ENCODE data around the gene SETSIP. TPM values are rescaled to one million over a fixed set of nuclear protein-coding genes. Genes with fewer than 3 reads are reported as not detected.

Gene SETSIP, protein sequence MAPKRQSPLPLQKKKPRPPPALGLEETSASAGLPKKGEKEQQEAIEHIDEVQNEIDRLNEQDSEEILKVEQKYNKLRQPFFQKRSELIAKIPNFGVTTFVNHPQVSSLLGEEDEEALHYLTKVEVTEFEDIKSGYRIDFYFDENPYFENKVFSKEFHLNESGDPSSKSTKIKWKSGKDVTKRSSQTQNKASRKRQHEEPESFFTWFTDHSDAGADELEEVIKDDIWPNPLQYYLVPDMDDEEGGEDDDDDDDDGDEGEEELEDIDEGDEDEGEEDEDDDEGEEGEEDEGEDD
- under 1 TPM in 1 of 4 donors, not detected in 3; 0.09 TPM for polyA plus RNA-seq
- long read RNA-seq, donor 1, result 0 reads
- long read RNA-seq, donor 2, result 0 reads
- long read RNA-seq, donor 3, result 0 reads
- long read RNA-seq, donor 4, result 0 reads
- long read RNA-seq, donor 5, result 0 reads
- long read RNA-seq, donor 6, result 0 reads
- long read RNA-seq, donor 7, result 0 reads
- long read RNA-seq, donor 8, result 0 reads
- long read RNA-seq, donor 9, result 0 reads
- long read RNA-seq, donor 10, result 0 reads

DNA sequence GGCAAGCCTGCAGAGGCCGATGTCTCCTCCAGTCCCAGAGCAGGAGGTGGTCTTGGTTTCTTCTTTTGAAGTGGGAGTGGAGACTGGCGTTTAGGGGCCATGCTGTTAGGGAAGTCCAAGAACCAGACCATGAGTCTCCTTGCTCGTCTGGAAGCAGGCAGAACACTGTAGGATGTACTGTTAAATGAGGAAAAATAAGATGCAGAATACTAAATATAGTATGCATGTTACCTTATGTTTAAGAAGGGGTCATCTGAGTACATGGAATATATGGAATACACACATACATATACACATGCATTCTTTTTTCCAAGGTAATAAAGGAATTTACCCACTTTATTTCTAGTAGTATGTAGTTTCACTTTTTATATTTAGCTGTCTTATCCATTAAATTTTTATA is at the start of gene SETSIP:
TSS of gene SETSIP (minus strand) at position 101 of the 400 bp plus-strand sequence. CDS start at position 101, 0 bp downstream.
- H3K27me3 ChIP-seq (ENCODE audit: control insufficient read depth in 3 of 3, insufficient read depth in 3 of 3, low read length in 3 of 3), result no peaks in the 10 kb centered on the region
- no peaks in the 10 kb centered on the region for H3K9me3 ChIP-seq (ENCODE audit: control insufficient read depth in 2 of 2, insufficient read depth in 1 of 2, low read depth in 1 of 2, low read length in 1 of 2)
- WGBS, 3 donors, result 67 to 73% (median 69%) methylated on average over 3 of the region's 3 CpGs
- peaks cover 0 to 4% (median 0%) of the 10 kb centered on the region in 3 donors for H3K4me1 ChIP-seq (ENCODE audit: control insufficient read depth in 3 of 3, insufficient read depth in 2 of 3, low read depth in 1 of 3, low read length in 2 of 3)
- no peak within 1 kb of the TSS for H3K4me3 ChIP-seq (ENCODE audit: low read depth in 1 of 3, low read length in 3 of 3)
- DNase-seq (no peak), FAIRE-seq (no peak)
- no peak within 1 kb of the TSS for H3K27ac ChIP-seq (ENCODE audit: low read depth in 1 of 3, low read length in 2 of 3)
- H3K36me3 ChIP-seq (ENCODE audit: control insufficient read depth in 3 of 3, insufficient read depth in 2 of 3, low read depth in 1 of 3, low read length in 3 of 3), result no peaks in the 10 kb centered on the region

DNA sequence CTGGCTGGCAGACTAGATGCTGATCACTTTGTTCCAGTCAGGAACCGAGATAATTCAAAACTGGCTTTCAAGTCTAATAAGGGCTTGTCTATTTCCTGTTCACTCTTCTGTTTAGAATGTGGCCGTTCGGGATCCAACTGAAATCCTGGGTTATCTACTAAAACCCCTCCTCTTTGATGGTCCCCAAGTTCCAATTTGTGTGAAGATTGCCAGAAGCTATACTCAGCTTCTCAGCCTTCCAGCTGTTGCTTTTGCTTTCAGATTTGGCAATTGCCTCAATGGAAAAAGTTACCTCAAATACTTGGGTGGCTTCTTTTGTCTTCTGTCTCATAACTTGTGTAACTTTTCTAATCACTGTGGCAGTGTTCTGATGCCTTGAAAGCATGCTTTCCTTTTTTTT is 48.7 kb upstream of the SETSIP start:
- 48 to 64% (median 64%) methylated on average over 3 of the region's 3 CpGs for WGBS, 3 donors
- Histone ChIP-seq H3K27ac (ENCODE audit: low read depth in 1 of 3, low read length in 2 of 3) (no peak overlapping the region), H3K4me1 (ENCODE audit: control insufficient read depth in 3 of 3, insufficient read depth in 2 of 3, low read depth in 1 of 3, low read length in 2 of 3) (no peaks in the 10 kb centered on the region), H3K27me3 (ENCODE audit: control insufficient read depth in 3 of 3, insufficient read depth in 3 of 3, low read length in 3 of 3) (no peaks in the 10 kb centered on the region), H3K9me3 (ENCODE audit: control insufficient read depth in 2 of 2, insufficient read depth in 1 of 2, low read depth in 1 of 2, low read length in 1 of 2) (no peaks in the 10 kb centered on the region), H3K4me3 (ENCODE audit: low read depth in 1 of 3, low read length in 3 of 3) (no peak overlapping the region), H3K36me3 (ENCODE audit: control insufficient read depth in 3 of 3, insufficient read depth in 2 of 3, low read depth in 1 of 3, low read length in 3 of 3) (peaks cover 0 to 2% (median 0%) of the 10 kb centered on the region in 3 donors)
- no peak for FAIRE-seq
- DNase-seq, result no peak

DNA sequence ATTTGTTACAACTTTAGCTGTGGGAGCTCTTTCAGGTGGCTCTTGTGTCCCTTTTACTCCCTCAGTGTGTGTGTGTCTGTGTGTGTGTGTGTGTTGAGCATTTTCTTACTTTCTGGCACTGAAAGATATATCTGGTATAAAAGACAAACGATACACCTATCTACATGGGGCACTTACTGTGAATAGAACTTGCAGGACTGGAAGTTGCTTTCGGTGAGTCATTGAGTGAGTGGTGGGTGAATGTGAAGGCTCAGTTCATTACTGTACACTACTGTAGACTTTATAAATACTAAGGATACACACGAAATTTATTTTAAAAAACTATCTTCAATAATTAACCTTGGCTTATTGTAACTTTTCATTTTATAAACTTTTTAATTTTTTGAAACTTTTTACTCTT is 43.6 kb upstream of the SETSIP start:
- DNase-seq (no peak), FAIRE-seq (no peak)
- H3K4me1 ChIP-seq (ENCODE audit: control insufficient read depth in 3 of 3, insufficient read depth in 2 of 3, low read depth in 1 of 3, low read length in 2 of 3), result no peaks in the 10 kb centered on the region
- 73 to 84% (median 80%) methylated on average over 3 of the region's 3 CpGs for WGBS, 3 donors
- H3K4me3 ChIP-seq (ENCODE audit: low read depth in 1 of 3, low read length in 3 of 3), result no peak overlapping the region
- no peaks in the 10 kb centered on the region for H3K27me3 ChIP-seq (ENCODE audit: control insufficient read depth in 3 of 3, insufficient read depth in 3 of 3, low read length in 3 of 3)
- no peaks in the 10 kb centered on the region for H3K9me3 ChIP-seq (ENCODE audit: control insufficient read depth in 2 of 2, insufficient read depth in 1 of 2, low read depth in 1 of 2, low read length in 1 of 2)
- no peak overlapping the region for H3K27ac ChIP-seq (ENCODE audit: low read depth in 1 of 3, low read length in 2 of 3)
- H3K36me3 ChIP-seq (ENCODE audit: control insufficient read depth in 3 of 3, insufficient read depth in 2 of 3, low read depth in 1 of 3, low read length in 3 of 3), result peaks cover 0 to 4% (median 2%) of the 10 kb centered on the region in 3 donors

DNA sequence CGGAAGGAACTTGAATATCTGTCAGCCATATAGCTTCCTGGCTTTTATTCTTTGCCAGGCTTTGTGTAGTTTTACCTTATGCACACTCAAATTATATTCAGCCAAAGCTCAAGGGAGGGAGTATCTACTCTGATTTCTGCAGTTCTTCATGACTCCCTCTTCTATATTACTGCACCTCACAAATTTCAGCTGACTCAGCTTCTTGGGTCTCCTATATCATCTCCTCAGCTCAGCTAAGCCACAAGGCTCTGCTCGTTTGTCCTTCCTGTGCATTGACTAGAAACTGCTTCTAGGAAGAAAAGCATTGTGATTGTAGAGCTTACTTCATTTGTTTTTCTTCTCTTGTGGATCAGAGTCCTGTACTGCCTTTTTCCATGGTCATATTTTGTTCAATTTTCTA is 42.3 kb upstream of the SETSIP start:
- H3K27me3 ChIP-seq (ENCODE audit: control insufficient read depth in 3 of 3, insufficient read depth in 3 of 3, low read length in 3 of 3), result no peaks in the 10 kb centered on the region
- 56 to 80% (median 71%) methylated on average over 2 of the region's 2 CpGs for WGBS, 3 donors
- H3K27ac ChIP-seq (ENCODE audit: low read depth in 1 of 3, low read length in 2 of 3), result no peak overlapping the region
- no peaks in the 10 kb centered on the region for H3K4me1 ChIP-seq (ENCODE audit: control insufficient read depth in 3 of 3, insufficient read depth in 2 of 3, low read depth in 1 of 3, low read length in 2 of 3)
- FAIRE-seq (no peak), DNase-seq (no peak)
- H3K4me3 ChIP-seq (ENCODE audit: low read depth in 1 of 3, low read length in 3 of 3), result no peak overlapping the region
- H3K36me3 ChIP-seq (ENCODE audit: control insufficient read depth in 3 of 3, insufficient read depth in 2 of 3, low read depth in 1 of 3, low read length in 3 of 3), result peaks cover 0 to 4% (median 2%) of the 10 kb centered on the region in 3 donors
- no peaks in the 10 kb centered on the region for H3K9me3 ChIP-seq (ENCODE audit: control insufficient read depth in 2 of 2, insufficient read depth in 1 of 2, low read depth in 1 of 2, low read length in 1 of 2)

DNA sequence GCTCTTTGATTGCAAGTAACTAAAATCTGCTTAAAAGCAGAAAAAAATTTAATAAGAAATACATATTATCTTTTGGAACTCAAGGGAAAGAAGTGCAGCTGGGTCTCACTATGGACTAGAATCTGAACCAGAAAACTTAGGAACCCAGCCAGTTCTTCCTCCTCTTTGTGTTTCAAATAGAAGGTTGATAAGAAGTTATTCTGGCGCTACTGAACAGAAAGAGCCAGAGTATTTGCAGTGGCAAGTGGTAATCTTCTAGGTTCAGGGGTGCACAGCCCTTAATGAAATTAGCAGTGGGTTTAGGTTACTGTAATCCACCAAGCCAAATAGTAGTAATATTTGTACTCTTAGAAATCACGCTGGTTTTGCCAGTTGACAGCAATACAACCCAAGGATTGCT is 33.4 kb upstream of the SETSIP start:
- no peak overlapping the region for H3K4me3 ChIP-seq (ENCODE audit: low read depth in 1 of 3, low read length in 3 of 3)
- H3K27ac ChIP-seq (ENCODE audit: low read depth in 1 of 3, low read length in 2 of 3), result no peak overlapping the region
- peaks cover 0 to 15% (median 0%) of the 10 kb centered on the region in 3 donors for H3K36me3 ChIP-seq (ENCODE audit: control insufficient read depth in 3 of 3, insufficient read depth in 2 of 3, low read depth in 1 of 3, low read length in 3 of 3)
- H3K9me3 ChIP-seq (ENCODE audit: control insufficient read depth in 2 of 2, insufficient read depth in 1 of 2, low read depth in 1 of 2, low read length in 1 of 2), result no peaks in the 10 kb centered on the region
- no peaks in the 10 kb centered on the region for H3K27me3 ChIP-seq (ENCODE audit: control insufficient read depth in 3 of 3, insufficient read depth in 3 of 3, low read length in 3 of 3)
- DNase-seq (no peak), FAIRE-seq (no peak)
- no peaks in the 10 kb centered on the region for H3K4me1 ChIP-seq (ENCODE audit: control insufficient read depth in 3 of 3, insufficient read depth in 2 of 3, low read depth in 1 of 3, low read length in 2 of 3)
- WGBS, 3 donors, result 90 to 97% (median 96%) methylated on average over 2 of the region's 2 CpGs

DNA sequence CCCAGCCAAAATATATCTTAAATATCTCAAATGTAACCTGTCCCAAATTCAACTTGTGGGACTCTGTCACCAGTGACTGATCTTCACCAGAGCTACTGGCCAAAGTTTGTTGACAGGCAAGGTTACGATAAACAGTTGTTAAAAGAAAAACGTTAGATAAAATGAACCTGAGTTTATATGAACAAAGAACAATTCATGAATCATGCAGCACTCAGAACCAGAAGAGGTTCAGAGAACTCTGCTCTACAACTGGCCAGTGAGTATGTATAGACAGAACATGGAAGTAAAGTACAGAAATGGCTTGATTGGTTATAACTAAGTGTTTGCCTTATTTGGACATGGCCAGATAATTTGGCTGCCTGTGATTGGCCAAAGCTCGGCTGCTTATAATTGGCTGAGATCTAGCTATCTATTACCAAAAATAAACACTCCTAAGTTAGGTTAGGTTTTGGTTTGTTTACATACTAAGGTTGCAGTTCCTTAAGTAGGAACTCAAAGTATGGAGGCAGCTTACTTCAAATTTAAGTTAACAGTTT is 30.4 kb upstream of the SETSIP start:
- FAIRE-seq (no peak), DNase-seq (no peak)
- peaks cover 0 to 12% (median 2%) of the 10 kb centered on the region in 3 donors for H3K36me3 ChIP-seq (ENCODE audit: control insufficient read depth in 3 of 3, insufficient read depth in 2 of 3, low read depth in 1 of 3, low read length in 3 of 3)
- no peaks in the 10 kb centered on the region for H3K27me3 ChIP-seq (ENCODE audit: control insufficient read depth in 3 of 3, insufficient read depth in 3 of 3, low read length in 3 of 3)
- H3K27ac ChIP-seq (ENCODE audit: low read depth in 1 of 3, low read length in 2 of 3), result no peak overlapping the region
- WGBS, 3 donors, result 85 to 89% (median 89%) methylated on average over 3 of the region's 3 CpGs
- no peak overlapping the region for H3K4me3 ChIP-seq (ENCODE audit: low read depth in 1 of 3, low read length in 3 of 3)
- H3K9me3 ChIP-seq (ENCODE audit: control insufficient read depth in 2 of 2, insufficient read depth in 1 of 2, low read depth in 1 of 2, low read length in 1 of 2), result no peaks in the 10 kb centered on the region
- no peaks in the 10 kb centered on the region for H3K4me1 ChIP-seq (ENCODE audit: control insufficient read depth in 3 of 3, insufficient read depth in 2 of 3, low read depth in 1 of 3, low read length in 2 of 3)

DNA sequence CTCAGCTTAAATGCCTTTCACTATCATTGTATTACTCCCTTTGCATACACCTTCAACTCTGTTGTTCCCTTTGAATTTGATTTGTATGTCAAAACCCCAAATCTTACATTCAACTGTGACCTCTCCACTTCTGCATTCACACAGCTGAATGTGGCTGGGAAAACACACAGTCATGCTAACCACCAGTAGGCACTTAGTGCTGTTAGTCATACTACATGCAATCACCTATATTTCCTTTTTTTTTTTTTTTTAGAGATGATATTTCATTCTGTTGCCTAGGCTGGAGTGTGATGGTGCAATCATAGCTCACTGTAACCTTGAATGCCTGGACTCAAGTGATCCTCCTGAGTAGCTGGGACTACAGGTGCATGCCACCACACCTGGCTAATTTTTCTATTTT is 21.1 kb upstream of the SETSIP start:
- H3K4me3 ChIP-seq (ENCODE audit: low read depth in 1 of 3, low read length in 3 of 3), result no peak overlapping the region
- H3K27me3 ChIP-seq (ENCODE audit: control insufficient read depth in 3 of 3, insufficient read depth in 3 of 3, low read length in 3 of 3), result no peaks in the 10 kb centered on the region
- H3K4me1 ChIP-seq (ENCODE audit: control insufficient read depth in 3 of 3, insufficient read depth in 2 of 3, low read depth in 1 of 3, low read length in 2 of 3), result no peaks in the 10 kb centered on the region
- DNase-seq (no peak), FAIRE-seq (no peak)
- no peaks in the 10 kb centered on the region for H3K9me3 ChIP-seq (ENCODE audit: control insufficient read depth in 2 of 2, insufficient read depth in 1 of 2, low read depth in 1 of 2, low read length in 1 of 2)
- peaks cover 0 to 2% (median 0%) of the 10 kb centered on the region in 3 donors for H3K36me3 ChIP-seq (ENCODE audit: control insufficient read depth in 3 of 3, insufficient read depth in 2 of 3, low read depth in 1 of 3, low read length in 3 of 3)
- no peak overlapping the region for H3K27ac ChIP-seq (ENCODE audit: low read depth in 1 of 3, low read length in 2 of 3)

DNA sequence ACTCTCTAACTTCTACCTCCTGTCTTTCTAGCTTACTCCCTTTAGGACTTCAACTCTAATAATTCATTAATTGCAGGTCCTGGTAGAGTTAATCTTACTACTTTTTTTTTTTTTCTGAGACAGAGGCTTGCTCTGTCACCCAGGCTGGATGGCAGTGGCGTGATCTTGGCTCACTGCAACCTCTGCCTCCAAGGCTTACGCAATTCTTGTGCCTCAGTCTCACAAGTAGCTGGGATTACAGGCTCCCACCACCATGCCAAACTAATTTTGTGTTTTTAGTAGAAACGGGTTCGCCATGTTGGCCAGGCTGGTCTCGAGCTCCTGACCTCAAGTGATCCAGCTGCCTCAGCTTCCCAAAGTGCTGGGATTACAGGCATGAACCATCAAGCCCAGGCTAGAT is 20.7 kb upstream of the SETSIP start:
- Histone ChIP-seq H3K9me3 (ENCODE audit: control insufficient read depth in 2 of 2, insufficient read depth in 1 of 2, low read depth in 1 of 2, low read length in 1 of 2) (no peaks in the 10 kb centered on the region), H3K27ac (ENCODE audit: low read depth in 1 of 3, low read length in 2 of 3) (no peak overlapping the region), H3K27me3 (ENCODE audit: control insufficient read depth in 3 of 3, insufficient read depth in 3 of 3, low read length in 3 of 3) (no peaks in the 10 kb centered on the region), H3K4me3 (ENCODE audit: low read depth in 1 of 3, low read length in 3 of 3) (no peak overlapping the region), H3K36me3 (ENCODE audit: control insufficient read depth in 3 of 3, insufficient read depth in 2 of 3, low read depth in 1 of 3, low read length in 3 of 3) (no peaks in the 10 kb centered on the region), H3K4me1 (ENCODE audit: control insufficient read depth in 3 of 3, insufficient read depth in 2 of 3, low read depth in 1 of 3, low read length in 2 of 3) (no peaks in the 10 kb centered on the region)
- FAIRE-seq, result no peak
- DNase-seq, result no peak
- 92 to 95% (median 93%) methylated on average over 5 of the region's 5 CpGs for WGBS, 3 donors
